ENCODE measurements around the gene C19orf12. TPM values are rescaled to one million over a fixed set of nuclear protein-coding genes. Genes with fewer than 3 reads are reported as not detected.
A peak's percentile ranks its signal among the peaks of the same experiment; 100 is the strongest.

C19orf12 gene
- total and polyA plus RNA-seq, 2 donors (not counting 3 experiments of a cell fraction or from before 2014, with no cell fraction given) = 20.4 to 22.9 TPM

DNA sequence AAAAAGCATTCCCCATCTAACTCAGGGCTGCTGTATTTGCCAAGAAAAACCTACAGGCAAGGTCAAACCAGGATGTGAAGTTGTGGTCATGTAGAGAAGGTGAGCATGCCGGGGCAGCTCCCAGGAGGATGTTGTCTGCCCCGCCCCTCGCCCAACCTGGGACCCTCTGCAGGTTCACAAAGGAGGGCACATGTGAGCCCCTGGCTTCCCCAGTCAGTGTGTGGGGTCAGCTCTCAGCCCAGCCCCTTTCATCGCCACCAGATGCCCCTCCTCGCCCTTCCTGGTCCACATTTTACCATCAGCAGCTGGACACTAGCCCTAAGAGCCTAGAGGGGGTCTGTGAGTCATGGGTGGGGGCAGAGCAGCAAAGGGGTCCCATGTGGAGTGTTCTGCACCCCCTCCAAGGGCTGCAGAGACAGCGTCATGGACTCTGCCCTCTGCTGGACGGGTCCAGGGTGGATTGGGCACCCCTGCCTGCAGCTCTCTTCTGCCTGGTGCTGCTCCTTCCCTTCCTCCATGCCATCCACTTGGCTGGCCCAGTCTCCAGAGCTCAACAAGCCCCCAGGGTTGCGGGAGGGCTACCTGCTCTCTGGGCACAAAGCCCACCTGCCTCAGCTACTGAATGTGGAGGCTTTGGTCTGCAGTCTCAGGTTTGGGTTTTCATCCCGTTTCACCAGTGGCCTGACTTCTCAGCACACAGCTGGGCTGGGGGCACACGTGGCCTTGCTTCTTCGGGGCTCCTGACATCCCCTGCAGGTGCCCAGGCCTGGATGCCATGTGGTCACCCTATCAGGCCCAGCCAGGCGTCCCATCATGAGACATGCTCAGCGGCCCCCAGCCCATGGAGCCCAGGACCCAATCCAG is 46.1 kb downstream of the C19orf12 start:
- peaks cover 17% of the 10 kb centered on the region for H3K4me1 ChIP-seq (ENCODE audit: control insufficient read depth, extremely low read depth, insufficient read depth, low read length)
- BruUV-seq (replicated peaks) = no TSS peak
- H4K20me1 ChIP-seq (replicated peaks; ENCODE audit: control insufficient read depth, extremely low read depth, insufficient read depth, low read length) = no peaks in the 10 kb centered on the region
- TF ChIP-seq EZH2 (IDR thresholded peaks at IDR 0.05; ENCODE audit: borderline replicate concordance, low read depth, low read length, severe bottlenecking) (no peak), JUN (IDR thresholded peaks at IDR 0.05; ENCODE audit: borderline replicate concordance, insufficient read depth, insufficient read length, low read depth) (no peak), POLR2A (IDR thresholded peaks at IDR 0.05; ENCODE audit: low read depth, low read length) (no peak)
- TF ChIP-seq, protein P1, sequence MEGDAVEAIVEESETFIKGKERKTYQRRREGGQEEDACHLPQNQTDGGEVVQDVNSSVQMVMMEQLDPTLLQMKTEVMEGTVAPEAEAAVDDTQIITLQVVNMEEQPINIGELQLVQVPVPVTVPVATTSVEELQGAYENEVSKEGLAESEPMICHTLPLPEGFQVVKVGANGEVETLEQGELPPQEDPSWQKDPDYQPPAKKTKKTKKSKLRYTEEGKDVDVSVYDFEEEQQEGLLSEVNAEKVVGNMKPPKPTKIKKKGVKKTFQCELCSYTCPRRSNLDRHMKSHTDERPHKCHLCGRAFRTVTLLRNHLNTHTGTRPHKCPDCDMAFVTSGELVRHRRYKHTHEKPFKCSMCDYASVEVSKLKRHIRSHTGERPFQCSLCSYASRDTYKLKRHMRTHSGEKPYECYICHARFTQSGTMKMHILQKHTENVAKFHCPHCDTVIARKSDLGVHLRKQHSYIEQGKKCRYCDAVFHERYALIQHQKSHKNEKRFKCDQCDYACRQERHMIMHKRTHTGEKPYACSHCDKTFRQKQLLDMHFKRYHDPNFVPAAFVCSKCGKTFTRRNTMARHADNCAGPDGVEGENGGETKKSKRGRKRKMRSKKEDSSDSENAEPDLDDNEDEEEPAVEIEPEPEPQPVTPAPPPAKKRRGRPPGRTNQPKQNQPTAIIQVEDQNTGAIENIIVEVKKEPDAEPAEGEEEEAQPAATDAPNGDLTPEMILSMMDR (IDR thresholded peaks at IDR 0.05; ENCODE audit: extremely low read depth in 1 of 2, insufficient read depth in 1 of 2, low read depth in 1 of 2, low read length in 2 of 2) = peak in 1 of 2 donors; percentile 9
- H2AFZ ChIP-seq (ENCODE audit: low read depth, low read length) = no peak overlapping the region
- FAIRE-seq (no peak), DNase-seq (ENCODE audit: low read depth, low spot score) (no peak)
- H3K9me3 ChIP-seq (replicated peaks; ENCODE audit: control insufficient read depth, insufficient read depth, low read length) = no peaks in the 10 kb centered on the region
- no peaks in the 10 kb centered on the region for H3K36me3 ChIP-seq (ENCODE audit: control insufficient read depth in 2 of 2, extremely low read depth in 1 of 2, insufficient read depth in 2 of 2, low read length in 2 of 2)
- H3K27me3 ChIP-seq (ENCODE audit: control insufficient read depth in 2 of 2, insufficient read depth in 2 of 2, low read length in 2 of 2) = no peaks in the 10 kb centered on the region
- dilution Hi-C loops (cut with MboI; ENCODE audit: extremely low pct_ligation_motif_present, low sequenced_read_pairs) (no loop called here), intact Hi-C loops (cut with micrococcal nuclease) (no loop called here)
- H3K9me1 ChIP-seq (replicated peaks; ENCODE audit: control insufficient read depth, extremely low read depth, insufficient read depth, low read length) = no peaks in the 10 kb centered on the region
- ChIA-PET CTCF (interaction anchor here (1.0 to 5.1 kb wide), 4 partner anchors 23 to 62 kb away, joined by 3 to 66 read pairs (median 3); no protein-coding TSS in a partner anchor), POLR2A (no interaction called here)
- H3K9ac ChIP-seq (replicated peaks; ENCODE audit: extremely low read depth, insufficient read depth, low read length) = no peak overlapping the region
- H3K27ac ChIP-seq (ENCODE audit: insufficient read depth, low read depth, low read length) = no peak overlapping the region
- H3K4me2 ChIP-seq (ENCODE audit: insufficient read depth, low read length) = no peak overlapping the region
- no peaks in the 10 kb centered on the region for H3K79me2 ChIP-seq (ENCODE audit: control insufficient read depth, insufficient read depth, low read length)
- H3K4me3 ChIP-seq (replicated peaks in 1 of 3; ENCODE audit: insufficient read depth in 1 of 3, low read depth in 1 of 3, low read length in 3 of 3) = no peak overlapping the region
